ENCODE data around the gene ZNF460. TPM values are rescaled to one million over a fixed set of nuclear protein-coding genes. Genes with fewer than 3 reads are reported as not detected.
"Not testable (repeated sequence)": the region's sequence is repeated elsewhere in the genome, so short reads cannot be mapped to it uniquely, and the experiment has no call there.

ZNF460 gene
- total RNA-seq: 45.3 TPM
- long read RNA-seq, partial matches to known transcripts: 0 of 7 reads
- long read RNA-seq, other reads (novel, unspliced or antisense): 3 of 7 reads

DNA sequence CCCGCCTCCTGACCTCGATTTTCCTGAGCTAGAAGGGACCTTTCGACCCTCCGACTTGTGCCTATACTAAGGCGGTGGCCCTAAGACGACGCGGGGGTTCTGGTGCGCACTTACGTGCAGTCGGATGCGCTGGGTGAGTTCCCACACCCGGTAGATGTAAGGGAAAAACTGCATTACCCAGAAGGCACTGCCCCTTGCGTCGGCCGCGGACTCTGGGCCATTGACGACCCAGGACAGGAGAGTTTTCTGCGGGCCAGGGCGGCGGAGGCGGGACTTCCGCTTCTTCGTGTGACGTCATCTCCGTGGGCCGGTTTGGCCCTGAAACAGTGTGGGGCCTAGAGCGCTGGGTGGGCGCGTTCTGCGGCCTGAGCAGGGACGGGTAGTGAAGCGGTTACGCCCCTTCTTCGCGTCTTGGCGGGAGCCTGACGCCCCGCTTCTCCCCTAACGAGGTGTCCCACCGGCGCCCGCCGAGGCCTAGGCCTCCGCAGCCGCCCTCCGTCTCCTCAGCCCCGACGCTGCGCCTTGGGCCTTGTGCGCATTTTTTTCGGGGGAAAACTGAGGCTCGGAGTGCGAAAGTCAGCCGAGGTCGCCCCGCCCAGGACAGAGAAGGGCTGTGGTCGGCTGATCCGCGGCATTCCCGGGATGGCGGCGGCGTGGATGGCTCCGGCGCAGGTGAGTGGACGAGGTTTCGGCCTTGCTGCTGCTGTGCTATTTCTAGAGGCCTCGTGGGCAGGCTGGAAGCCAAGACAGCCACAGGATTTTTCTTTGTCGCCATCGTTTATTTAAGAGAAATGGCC is at the start of gene ZNF460:
ZNF460 (plus strand) TSS at position 321 of the 797 bp plus-strand sequence; CDS start at position 643, 322 bp downstream.
- DNase-seq (ENCODE audit: low spot score): peak; percentile 98
- intact Hi-C loops (cut with DNase I): loop anchor here (1.0 to 2.0 kb wide), 4 partner anchors 40 to 89 kb away; partner anchors contain the start of genes TRAPPC2B, ZNF264, ZNF304 and ZNF547

DNA sequence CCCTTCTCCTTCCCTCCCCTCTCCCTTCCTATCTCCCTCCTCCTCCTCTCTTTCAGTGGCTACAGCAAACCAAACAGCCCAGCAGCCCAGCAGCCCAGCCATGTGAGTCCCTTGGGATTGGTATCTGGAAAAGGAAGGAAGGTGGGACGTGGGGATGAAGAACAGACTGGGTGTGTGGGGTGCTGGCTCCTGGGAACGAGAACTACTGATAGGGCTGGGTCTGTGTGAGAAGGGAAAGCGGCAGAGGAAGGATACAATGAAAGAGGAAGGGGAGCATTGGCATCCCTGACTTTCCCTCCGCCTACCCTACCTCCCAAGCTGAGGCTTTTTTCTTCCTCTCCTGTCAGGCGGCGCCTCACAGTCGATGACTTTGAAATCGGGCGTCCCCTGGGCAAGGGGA is 48.6 kb upstream of the ZNF460 start:
- DNase-seq (ENCODE audit: low spot score): no peak
- intact Hi-C loops (cut with DNase I): no loop called here

DNA sequence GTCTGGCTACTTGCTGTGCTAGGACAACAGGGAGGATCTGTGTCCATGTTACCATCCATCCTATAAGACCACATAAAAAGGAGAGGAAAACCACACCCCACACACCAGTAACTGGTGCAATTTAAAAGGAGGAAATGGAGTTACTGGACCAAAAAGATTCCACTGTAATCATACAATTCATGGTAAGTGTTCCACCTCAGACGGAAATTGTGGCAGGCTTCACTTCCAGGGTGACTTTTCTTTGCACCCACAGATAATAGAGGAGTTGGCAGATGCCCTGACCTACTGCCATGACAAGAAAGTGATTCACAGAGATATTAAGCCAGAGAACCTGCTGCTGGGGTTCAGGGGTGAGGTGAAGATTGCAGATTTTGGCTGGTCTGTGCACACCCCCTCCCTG is 47.1 kb upstream of the ZNF460 start:
- no peak for DNase-seq (ENCODE audit: low spot score)
- intact Hi-C loops (cut with DNase I): no loop called here

GRCh38 chr19:57239982-57240310 is 40.3 kb upstream of the ZNF460 start:
- DNase-seq (ENCODE audit: low spot score): no peak
- intact Hi-C loops (cut with DNase I): loop anchor here (2.0 kb wide), 1 partner anchor 41 kb away; the partner anchor contains the start of gene ZNF460

- intact Hi-C loops (cut with DNase I): loop anchor here (2.0 kb wide), 1 partner anchor 40 kb away; the partner anchor contains the start of gene ZNF460
- DNase-seq (ENCODE audit: low spot score): peak; percentile 97
Measured at GRCh38 chr19:57240311-57241090, 39.8 kb upstream of the ZNF460 start, which contains the start of gene ZNF805. ZNF805 (plus strand) TSS chr19:57240632; CDS start chr19:57240892, 260 bp downstream.

DNA sequence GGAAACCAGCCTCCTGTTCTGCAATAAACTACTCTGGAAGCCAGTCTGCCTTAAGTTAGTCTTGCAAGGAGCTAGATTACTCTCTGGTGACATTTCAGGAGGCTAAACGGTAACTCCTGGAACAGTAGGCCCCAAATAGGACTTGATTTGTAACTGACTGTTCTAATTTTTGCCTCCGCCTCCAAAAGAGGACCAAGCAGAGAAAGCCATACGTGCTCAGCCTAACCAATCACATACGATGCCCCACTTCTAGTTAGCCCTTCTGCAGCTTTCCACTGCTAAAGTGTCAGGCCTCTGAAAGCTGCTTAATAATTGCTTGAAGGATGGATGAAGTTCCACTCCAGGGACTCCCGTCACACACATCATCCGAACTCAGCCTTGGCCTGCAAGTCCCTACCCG is 39.1 kb upstream of the ZNF460 start:
- DNase-seq (ENCODE audit: low spot score): peak; percentile 49
- intact Hi-C loops (cut with DNase I): loop anchor here (2.0 kb wide), 1 partner anchor 40 kb away; the partner anchor contains the start of gene ZNF460

DNA sequence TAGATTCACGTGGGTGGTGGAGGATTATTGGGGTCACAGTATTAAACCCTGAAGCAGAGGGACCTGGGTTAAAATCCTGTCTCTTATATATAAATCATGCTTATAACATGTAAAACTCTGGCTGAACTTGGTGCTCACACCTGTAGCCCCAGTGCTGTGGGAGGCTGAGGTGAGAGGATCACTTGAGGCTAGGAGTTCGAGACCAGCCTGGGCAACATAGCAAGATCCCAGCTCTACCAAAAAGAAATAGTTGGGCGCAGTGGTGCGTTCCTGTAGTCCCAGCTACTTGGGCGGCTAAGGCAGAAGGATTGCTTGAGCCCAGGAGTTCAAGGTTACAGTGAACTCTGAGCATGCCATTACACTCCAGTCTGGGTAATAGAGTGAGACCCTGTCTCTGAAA is 37.5 kb upstream of the ZNF460 start:
- intact Hi-C loops (cut with DNase I): no loop called here
- no peak for DNase-seq (ENCODE audit: low spot score)

GRCh38 chr19:57244513-57244912 is 35.8 kb upstream of the ZNF460 start:
- intact Hi-C loops (cut with DNase I): no loop called here
- DNase-seq (ENCODE audit: low spot score): peak; percentile 10

DNA sequence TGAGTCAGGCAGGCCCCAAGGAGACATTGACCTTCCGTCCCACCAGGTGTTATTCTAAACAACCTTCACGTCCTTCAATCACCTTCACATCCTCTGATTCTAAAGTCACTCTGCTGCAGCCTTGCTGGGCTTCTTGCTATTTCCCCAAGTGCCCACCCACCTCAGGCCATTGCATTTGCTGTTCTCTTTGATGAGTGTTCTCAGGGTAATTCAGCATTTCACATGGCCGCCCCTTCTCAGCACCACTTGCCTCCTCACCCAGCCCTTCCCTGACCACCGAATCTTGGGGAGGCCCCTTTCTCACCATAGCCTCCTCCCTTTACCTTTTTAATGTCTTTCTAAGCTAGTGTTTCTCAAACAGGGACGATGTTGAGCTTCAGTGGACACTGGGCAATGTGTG is 35.2 kb upstream of the ZNF460 start:
- intact Hi-C loops (cut with DNase I): no loop called here
- DNase-seq (ENCODE audit: low spot score): peak; percentile 54

DNA sequence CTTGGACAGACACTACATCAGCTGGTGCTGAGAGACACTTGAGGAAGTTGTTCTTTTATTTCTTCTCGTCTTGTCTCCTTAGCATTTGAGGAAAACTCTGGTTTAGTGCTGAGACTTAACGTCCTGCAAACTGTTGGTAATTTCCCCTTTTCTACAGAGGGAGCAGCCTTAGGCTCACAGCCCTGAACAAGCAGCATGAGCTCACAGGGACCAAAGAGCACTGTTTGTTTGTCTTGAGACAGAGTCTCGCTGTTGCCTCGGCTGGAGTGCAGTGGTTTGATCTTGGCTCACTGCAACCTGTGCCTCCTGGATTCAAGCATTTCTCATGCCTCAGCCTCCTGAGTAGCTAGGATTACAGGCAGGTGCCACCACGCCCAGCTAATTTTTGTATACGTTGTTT is 34.3 kb upstream of the ZNF460 start:
- intact Hi-C loops (cut with DNase I): no loop called here
- peak; percentile 22 for DNase-seq (ENCODE audit: low spot score)

GRCh38 chr19:57248646-57249045 is 31.6 kb upstream of the ZNF460 start:
- intact Hi-C loops (cut with DNase I): no loop called here
- peak; percentile 63 for DNase-seq (ENCODE audit: low spot score)

DNA sequence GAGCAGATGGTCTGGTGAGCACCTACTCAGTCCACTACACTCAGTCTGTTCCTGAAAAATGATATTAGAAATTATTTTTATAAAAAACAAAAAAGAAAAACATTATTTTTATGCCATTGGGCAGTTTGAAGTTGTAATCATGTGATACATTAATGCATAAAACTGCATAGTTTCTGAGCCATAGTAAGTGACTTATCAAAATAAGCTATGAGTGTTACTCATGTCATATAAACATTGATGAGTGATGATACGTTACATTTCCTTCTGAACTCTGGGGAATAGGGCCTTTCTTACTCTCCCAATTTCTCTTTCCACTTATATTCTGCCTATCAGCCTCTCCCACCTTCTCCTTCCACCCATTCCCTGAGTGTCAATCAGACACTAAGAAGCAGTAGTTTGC is 31.0 kb upstream of the ZNF460 start:
- intact Hi-C loops (cut with DNase I): no loop called here
- no peak for DNase-seq (ENCODE audit: low spot score)

GRCh38 chr19:57253767-57254166 is 26.5 kb upstream of the ZNF460 start:
- intact Hi-C loops (cut with DNase I); DNase-seq (ENCODE audit: low spot score): not testable (repeated sequence)

DNA sequence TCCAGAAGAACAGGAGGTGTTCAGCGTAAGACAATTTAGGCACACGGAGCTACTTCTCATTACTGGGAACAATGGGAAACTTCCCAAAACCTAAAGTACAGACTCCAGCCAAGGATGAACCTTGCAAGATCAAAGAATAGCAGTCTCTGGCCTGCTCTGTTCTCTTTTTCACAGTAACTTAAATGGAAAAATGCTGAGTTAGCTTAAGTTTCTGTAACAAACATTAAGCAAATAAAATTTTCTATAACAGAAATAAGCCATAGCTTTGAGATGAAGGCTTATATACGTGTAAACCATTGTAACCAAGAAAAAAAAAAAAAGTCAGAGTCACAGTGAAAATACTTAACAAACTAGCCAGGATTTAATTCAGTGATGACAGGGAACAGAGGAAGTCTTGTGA is 18.2 kb upstream of the ZNF460 start:
- intact Hi-C loops (cut with DNase I): no loop called here
- no peak for DNase-seq (ENCODE audit: low spot score)

DNA sequence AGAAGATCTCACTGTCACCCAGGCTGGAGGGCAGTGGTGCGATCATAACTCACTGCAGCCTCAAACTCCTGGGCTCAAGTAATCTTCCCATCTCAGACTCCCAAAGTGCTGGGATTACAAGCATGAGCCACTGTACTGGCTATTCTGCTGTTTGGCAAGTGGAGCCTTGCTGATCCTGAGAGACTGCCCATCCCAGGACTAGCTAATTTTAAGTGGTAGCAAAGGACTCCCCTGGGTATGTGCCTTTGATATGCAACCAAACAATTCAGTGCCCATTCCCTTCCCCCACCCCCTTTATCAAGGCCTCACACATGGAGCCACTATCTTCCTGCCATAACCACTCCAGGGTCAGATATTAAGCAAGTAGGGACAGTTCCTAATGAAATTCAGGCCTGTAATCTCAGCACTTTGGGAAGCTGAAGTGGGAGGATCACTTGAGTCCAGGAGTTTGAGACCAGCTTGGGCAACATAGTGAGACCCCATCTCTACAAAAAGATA is 17.0 kb upstream of the ZNF460 start:
- no peak for DNase-seq (ENCODE audit: low spot score)
- intact Hi-C loops (cut with DNase I): no loop called here

DNA sequence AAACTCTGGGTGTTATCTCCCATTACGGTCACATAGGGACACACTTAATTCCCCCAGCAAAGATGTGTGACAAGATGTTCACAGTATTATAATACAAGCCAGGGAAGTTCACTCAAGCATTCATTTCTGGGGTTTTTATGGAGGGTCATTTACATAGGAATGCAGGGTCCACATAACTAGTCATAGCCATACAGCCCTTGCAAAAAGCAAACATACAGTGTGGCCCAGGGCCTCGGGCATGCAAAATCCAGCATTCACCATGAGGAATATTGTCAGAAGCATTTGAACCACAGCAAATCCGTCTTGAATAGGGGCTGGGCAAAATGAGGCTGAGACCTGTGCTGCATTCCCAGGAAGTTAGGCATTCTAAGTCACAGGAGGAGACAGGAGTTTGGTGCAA is 13.0 kb upstream of the ZNF460 start:
- DNase-seq (ENCODE audit: low spot score): no peak
- intact Hi-C loops (cut with DNase I): no loop called here

GRCh38 chr19:57269515-57270250 is 10.6 kb upstream of the ZNF460 start:
- intact Hi-C loops (cut with DNase I): no loop called here
- DNase-seq (ENCODE audit: low spot score): no peak

GRCh38 chr19:57271280-57271679 is 9.0 kb upstream of the ZNF460 start:
- intact Hi-C loops (cut with DNase I): no loop called here
- no peak for DNase-seq (ENCODE audit: low spot score)

- intact Hi-C loops (cut with DNase I): no loop called here
- DNase-seq (ENCODE audit: low spot score): no peak
Measured at GRCh38 chr19:57273014-57273413, 7.3 kb upstream of the ZNF460 start.

DNA sequence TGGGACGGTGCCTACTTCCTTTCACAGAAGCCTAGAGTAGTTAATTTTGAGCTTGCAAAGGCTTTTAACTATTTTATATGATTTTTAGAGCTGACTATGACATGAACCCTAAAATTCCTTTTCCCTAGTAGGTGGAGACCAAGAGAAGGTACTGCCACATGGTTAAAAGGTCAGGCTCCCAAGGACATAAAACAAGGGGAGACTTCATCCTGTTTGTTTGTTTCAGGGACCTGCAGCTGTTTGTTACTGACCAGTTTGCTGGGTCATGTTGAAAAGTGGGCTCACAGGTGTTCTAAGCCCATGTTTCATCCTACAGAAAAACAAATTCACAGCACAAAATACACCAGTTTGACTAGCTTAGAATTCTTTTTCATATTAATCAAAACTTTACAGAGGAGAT is 3.9 kb upstream of the ZNF460 start:
- intact Hi-C loops (cut with DNase I): no loop called here
- no peak for DNase-seq (ENCODE audit: low spot score)
